NCI-H1436 treated with DMSO at 0.1 percent for 48 hours (cell line): ENCODE data around the gene COP1.
"Not testable (repeated sequence)": the region's sequence is repeated elsewhere in the genome, so short reads cannot be mapped to it uniquely, and the experiment has no call there.

Source experiments
- DNase-seq: peaks from one replicate; lab custom pipeline; 2025; lab: John Stamatoyannopoulos, UW

The COP1 gene

GRCh38 chr1:176122282-176122681 is 84.8 kb downstream of the COP1 start:
- no peak for DNase-seq

- DNase-seq = no peak
These were observed 87.5 kb downstream of the COP1 start for GRCh38 chr1:176119549-176119948.

- DNase-seq = no peak
These were observed 88.1 kb downstream of the COP1 start for GRCh38 chr1:176118985-176119384.

GRCh38 chr1:176111835-176112234 is 95.3 kb downstream of the COP1 start:
- DNase-seq = no peak

GRCh38 chr1:176110203-176110602 is 96.9 kb downstream of the COP1 start:
- no peak for DNase-seq

- no peak for DNase-seq
These were observed 104.2 kb downstream of the COP1 start for GRCh38 chr1:176102768-176103350.

- DNase-seq = no peak
These were observed 105.0 kb downstream of the COP1 start for GRCh38 chr1:176101951-176102642.

GRCh38 chr1:176098560-176098959 is 108.5 kb downstream of the COP1 start:
- DNase-seq = no peak

- no peak for DNase-seq
These were observed 111.1 kb downstream of the COP1 start for GRCh38 chr1:176096015-176096414.

GRCh38 chr1:176090766-176091165 is 116.3 kb downstream of the COP1 start:
- no peak for DNase-seq

GRCh38 chr1:176087746-176088145 is 119.3 kb downstream of the COP1 start:
- not testable (repeated sequence) for DNase-seq

- DNase-seq = no peak
These were observed 133.4 kb downstream of the COP1 start for GRCh38 chr1:176073524-176074157.

GRCh38 chr1:176068901-176069300 is 138.2 kb downstream of the COP1 start:
- no peak for DNase-seq

- DNase-seq = no peak
These were observed 138.8 kb downstream of the COP1 start for GRCh38 chr1:176068256-176068655.

- no peak for DNase-seq
These were observed 140.4 kb downstream of the COP1 start for GRCh38 chr1:176066709-176067108.

- no peak for DNase-seq
These were observed 148.4 kb downstream of the COP1 start for GRCh38 chr1:176058686-176059085.

- no peak for DNase-seq
These were observed 150.8 kb downstream of the COP1 start for GRCh38 chr1:176056312-176056711.

GRCh38 chr1:176055398-176055797 is 151.7 kb downstream of the COP1 start:
- no peak for DNase-seq

- no peak for DNase-seq
These were observed 155.1 kb downstream of the COP1 start for GRCh38 chr1:176051902-176052518.

GRCh38 chr1:176051402-176051801 is 155.7 kb downstream of the COP1 start:
- DNase-seq = no peak

GRCh38 chr1:176049582-176049981 is 157.5 kb downstream of the COP1 start:
- DNase-seq = no peak

- DNase-seq = no peak
These were observed 160.2 kb downstream of the COP1 start for GRCh38 chr1:176046926-176047325.

- DNase-seq = no peak
These were observed 163.5 kb downstream of the COP1 start for GRCh38 chr1:176043537-176043936.
